Panc1 (cell line): ENCODE measurements around the gene TBR1. TPM values are rescaled to one million over a fixed set of nuclear protein-coding genes. Genes with fewer than 3 reads are reported as not detected.

Experiments
- ATAC-seq: fragments of 200-7000 bp; cut with Tn5 transposase; 2 replicates; pipeline ENCODE4 v1.9.1; 2020; ENCODE audit warnings: mild to moderate bottlenecking, moderate library complexity
- BruUV-seq: library from RNA; stranded (reverse); fragments of 400-500 nt; replicated peaks from 2 replicates; lab custom pipeline; 2021; lab: Mats Ljungman, UMichigan
- CTCF ChIA-PET: fragments of 300-600 bp; sonication (Branson Sonifier 250); formaldehyde crosslinking; loops from one replicate; lab custom pipeline; 2022; ENCODE audit warnings: antibody characterized with exemption; lab: Charles Lee
- POLR2A ChIA-PET: fragments of 300-600 bp; sonication (Branson Sonifier 250); formaldehyde crosslinking; loops from one replicate; lab custom pipeline; 2022; ENCODE audit warnings: antibody characterized with exemption; lab: Charles Lee
- DNase-seq: peaks from one replicate; pipeline ENCODE4 v3.0.0-alpha.2; 2010; ENCODE audit warnings: low read depth, low spot score
- H3K27ac ChIP-seq: 2 replicates; pipeline ENCODE4 v1.5.1; 2011; ENCODE audit warnings: mild to moderate bottlenecking, low read length, inconsistent platforms
- H3K27me3 ChIP-seq: fragments of 200-500 bp; sonication (Bioruptor generic); 2 replicates; pipeline ENCODE4 v1.6.0; 2014; ENCODE audit warnings: low read length, inconsistent platforms; ENCODE audit not compliant: control insufficient read depth, insufficient read depth
- H3K36me3 ChIP-seq: fragments of 200-500 bp; sonication (Bioruptor generic); 2 replicates; pipeline ENCODE4 v1.5.1; 2014; ENCODE audit warnings: inconsistent platforms, mild to moderate bottlenecking, low read length, moderate library complexity; ENCODE audit not compliant: control insufficient read depth, insufficient read depth
- H3K4me1 ChIP-seq: 2 replicates; pipeline ENCODE4 v1.5.1; 2011; ENCODE audit warnings: inconsistent platforms, mild to moderate bottlenecking, low read length, moderate library complexity; ENCODE audit not compliant: control insufficient read depth, insufficient read depth
- H3K4me3 ChIP-seq, 2 experiments: 2 replicates each; pipeline ENCODE4 v1.5.1; 2011 to 2012; ENCODE audit warnings: low read depth in 2 of 2, low read length in 2 of 2, mild to moderate bottlenecking in 2 of 2, inconsistent platforms in 1 of 2, moderate library complexity in 1 of 2
- H3K9me3 ChIP-seq: fragments of 200-500 bp; sonication (Bioruptor generic); 2 replicates; pipeline ENCODE4 v1.5.1; 2014; ENCODE audit warnings: low read depth, mild to moderate bottlenecking, inconsistent platforms, low read length, moderate library complexity; ENCODE audit not compliant: control insufficient read depth, insufficient read depth
- CTCF ChIP-seq: fragments of 450-650 bp; IDR thresholded peaks from 2 replicates; pipeline ENCODE4 v1.5.1; 2017; ENCODE audit warnings: mild to moderate bottlenecking
- POLR2AphosphoS5 ChIP-seq: IDR thresholded peaks from 2 replicates; pipeline ENCODE4 v1.6.1; 2012; ENCODE audit warnings: mild to moderate bottlenecking, low read depth, low read length, moderate library complexity
- REST ChIP-seq, 2 experiments: IDR thresholded peaks; 2 replicates each; pipeline ENCODE4 v1.6.1; 2011 to 2012; ENCODE audit warnings: low read depth in 2 of 2, control low read depth in 1 of 2, low read length in 1 of 2, mild to moderate bottlenecking in 1 of 2, moderate library complexity in 1 of 2; ENCODE audit not compliant: insufficient read depth in 1 of 2
- SIN3A ChIP-seq: IDR thresholded peaks from 2 replicates; pipeline ENCODE4 v1.6.1; 2012; ENCODE audit warnings: low read depth, mild to moderate bottlenecking, low read length, moderate library complexity, borderline replicate concordance; ENCODE audit not compliant: insufficient read depth
- TCF7L2 ChIP-seq: IDR thresholded peaks from 2 replicates; pipeline ENCODE4 v1.6.1; 2011; ENCODE audit warnings: mild to moderate bottlenecking, low read depth, low read length, inconsistent platforms
- in situ Hi-C: cut with HindIII; loops from 2 replicates; pipeline ENCODE4 v1.10.0; 2016; ENCODE audit warnings: low sequenced_read_pairs, low pct_unique_long_range_greater_than_20kb
- intact Hi-C: fragments of 100-400 bp; cut with micrococcal nuclease; formaldehyde crosslinking; loops from one replicate; pipeline ENCODE4 v1.10.0; 2022; ENCODE audit not compliant: unreplicated experiment
- total RNA-seq: library from RNA; stranded (reverse); gene quantifications from one replicate; pipeline ENCODE4 v1.2.1, GENCODE V29; 2021; ENCODE audit not compliant: unreplicated experiment

Gene TBR1
- total RNA-seq, 1 experiment from 2014 or later = not detected

GRCh38 chr2:161445097-161445496 lies 29.0 kb downstream of the TBR1 start:
- no peaks in the 10 kb centered on the region for H3K36me3 ChIP-seq
- POLR2A ChIA-PET = no interaction called here
- BruUV-seq = no TSS peak
- H3K27ac ChIP-seq = no peak overlapping the region
- in situ Hi-C loops (no loop called here), intact Hi-C loops (no loop called here)
- TF ChIP-seq POLR2AphosphoS5 (no peak), CTCF (no peak), SIN3A (no peak), REST (IDR thresholded peaks at IDR 0.05; ENCODE audit: insufficient read depth in 1 of 2, low read depth in 2 of 2, low read length in 1 of 2) (no peak), TCF7L2 (no peak)
- no peaks in the 10 kb centered on the region for H3K4me1 ChIP-seq
- no peak for ATAC-seq
- CTCF ChIA-PET = no interaction called here
- H3K9me3 ChIP-seq = no peaks in the 10 kb centered on the region
- H3K4me3 ChIP-seq = no peak overlapping the region
- no peaks in the 10 kb centered on the region; the same call in 1 of the 2 replicates for H3K27me3 ChIP-seq
- DNase-seq = no peak

GRCh38 chr2:161448431-161448830 lies 32.3 kb downstream of the TBR1 start:
- POLR2A ChIA-PET = no interaction called here

More at GRCh38 chr2:161448431-161448830, 32.3 kb downstream of the TBR1 start:
- ATAC-seq = no peak
- intact Hi-C loops (no loop called here), in situ Hi-C loops (no loop called here)
- no TSS peak for BruUV-seq
- CTCF ChIA-PET = no interaction called here
- TF ChIP-seq SIN3A = no peak
- no peak for TF ChIP-seq TCF7L2
- no peak for TF ChIP-seq CTCF
- no peak for TF ChIP-seq REST (IDR thresholded peaks at IDR 0.05; ENCODE audit: insufficient read depth in 1 of 2, low read depth in 2 of 2, low read length in 1 of 2)
- no peak for TF ChIP-seq POLR2AphosphoS5
- Histone ChIP-seq H3K27me3 (no peaks in the 10 kb centered on the region), H3K4me3 (no peak overlapping the region), H3K9me3 (no peaks in the 10 kb centered on the region), H3K27ac (no peak overlapping the region), H3K36me3 (no peaks in the 10 kb centered on the region), H3K4me1 (no peaks in the 10 kb centered on the region)
- no peak for DNase-seq
